ENCODE measurements around the gene MFN2. TPM values are rescaled to one million over a fixed set of nuclear protein-coding genes. Genes with fewer than 3 reads are reported as not detected.

Gene MFN2
- total RNA-seq, 2 experiments from 2014 or later: 52.5 to 71.6 TPM

- Mint-ChIP-seq H3K9me3 (ENCODE audit: low read depth) (no peaks in the 10 kb centered on the region), H3K4me1 (peaks cover 39% of the 10 kb centered on the region), H3K36me3 (ENCODE audit: low read depth) (peaks cover 22% of the 10 kb centered on the region), H3K27ac (peak overlapping the region; percentile 70), H3K4me3 (peak overlapping the region; percentile 97), H3K27me3 (no peaks in the 10 kb centered on the region)
- DNase-seq: no peak
- ChIA-PET CTCF (interaction anchor here (0.7 to 2.5 kb wide), 2 partner anchors 8 to 38 kb away, joined by 3 to 8 read pairs; partner anchors contain the start of gene MIIP), POLR2A (interaction anchor here (0.5 to 2.6 kb wide), 2 partner anchors 17 to 73 kb away, joined by 4 to 63 read pairs; no protein-coding TSS in a partner anchor)
- intact Hi-C loops (cut with DNase I, micrococcal nuclease): loop anchor here in 1 of 2 experiments (10.0 kb wide), 1 partner anchor 717 kb away; the partner anchor contains the start of gene MTOR
- ATAC-seq: no peak
These were observed 1.8 kb downstream of the MFN2 start for GRCh38 chr1:11982010-11982392.

GRCh38 chr1:11984121-11984520 is 3.9 kb downstream of the MFN2 start:
- intact Hi-C loops (cut with DNase I, micrococcal nuclease): loop anchor here in 1 of 2 experiments (10.0 kb wide), 1 partner anchor 719 kb away; the partner anchor contains the start of gene MTOR
- H3K4me1 Mint-ChIP-seq: peaks cover 42% of the 10 kb centered on the region
- CTCF ChIA-PET: interaction anchor here (1.1 to 1.2 kb wide), 2 partner anchors 11 to 54 kb away, joined by 3 to 4 read pairs; no protein-coding TSS in a partner anchor
- no peak overlapping the region for H3K4me3 Mint-ChIP-seq
- POLR2A ChIA-PET: no interaction called here
- no peaks in the 10 kb centered on the region for H3K27me3 Mint-ChIP-seq
- no peak for DNase-seq
- ATAC-seq: no peak
- no peak overlapping the region for H3K27ac Mint-ChIP-seq
- H3K36me3 Mint-ChIP-seq (ENCODE audit: low read depth): peaks cover 27% of the 10 kb centered on the region
- no peaks in the 10 kb centered on the region for H3K9me3 Mint-ChIP-seq (ENCODE audit: low read depth)

GRCh38 chr1:11984576-11984975 is 4.3 kb downstream of the MFN2 start:
- no peak overlapping the region for H3K4me3 Mint-ChIP-seq
- H3K27ac Mint-ChIP-seq: no peak overlapping the region
- DNase-seq: no peak
- intact Hi-C loops (cut with DNase I, micrococcal nuclease): loop anchor here in 1 of 2 experiments (10.0 kb wide), 1 partner anchor 720 kb away; the partner anchor contains the start of gene MTOR
- H3K4me1 Mint-ChIP-seq: peaks cover 41% of the 10 kb centered on the region
- no peaks in the 10 kb centered on the region for H3K27me3 Mint-ChIP-seq
- POLR2A ChIA-PET: no interaction called here
- H3K36me3 Mint-ChIP-seq (ENCODE audit: low read depth): peaks cover 30% of the 10 kb centered on the region
- no peaks in the 10 kb centered on the region for H3K9me3 Mint-ChIP-seq (ENCODE audit: low read depth)
- ATAC-seq: no peak
- CTCF ChIA-PET: no interaction called here

- CTCF ChIA-PET: no interaction called here
- intact Hi-C loops (cut with DNase I, micrococcal nuclease): loop anchor here in 1 of 2 experiments (10.0 kb wide), 1 partner anchor 720 kb away; the partner anchor contains the start of gene MTOR
- POLR2A ChIA-PET: no interaction called here
- peaks cover 38% of the 10 kb centered on the region for H3K4me1 Mint-ChIP-seq
- no peaks in the 10 kb centered on the region for H3K9me3 Mint-ChIP-seq (ENCODE audit: low read depth)
- H3K36me3 Mint-ChIP-seq (ENCODE audit: low read depth): peaks cover 33% of the 10 kb centered on the region
- no peaks in the 10 kb centered on the region for H3K27me3 Mint-ChIP-seq
- ATAC-seq (no peak), DNase-seq (no peak)
- H3K27ac Mint-ChIP-seq: no peak overlapping the region
- H3K4me3 Mint-ChIP-seq: no peak overlapping the region
These were observed 4.9 kb downstream of the MFN2 start for GRCh38 chr1:11985171-11985570.

- CTCF ChIA-PET: interaction anchor here (1.6 kb wide), 1 partner anchor 53 kb away, joined by 4 read pairs; no protein-coding TSS in a partner anchor
- H3K4me3 Mint-ChIP-seq: no peak overlapping the region
- H3K27ac Mint-ChIP-seq: no peak overlapping the region
- peaks cover 38% of the 10 kb centered on the region for H3K36me3 Mint-ChIP-seq (ENCODE audit: low read depth)
- H3K4me1 Mint-ChIP-seq: peaks cover 40% of the 10 kb centered on the region
- intact Hi-C loops (cut with DNase I, micrococcal nuclease): loop anchor here in 1 of 2 experiments (10.0 kb wide), 1 partner anchor 721 kb away; the partner anchor contains the start of gene MTOR
- no peak for ATAC-seq
- POLR2A ChIA-PET: no interaction called here
- no peaks in the 10 kb centered on the region for H3K9me3 Mint-ChIP-seq (ENCODE audit: low read depth)
- H3K27me3 Mint-ChIP-seq: no peaks in the 10 kb centered on the region
- no peak for DNase-seq
These were observed 5.6 kb downstream of the MFN2 start for GRCh38 chr1:11985851-11986250.

- Mint-ChIP-seq H3K9me3 (ENCODE audit: low read depth) (no peaks in the 10 kb centered on the region), H3K4me3 (no peak overlapping the region), H3K36me3 (ENCODE audit: low read depth) (peaks cover 41% of the 10 kb centered on the region), H3K27me3 (no peaks in the 10 kb centered on the region), H3K4me1 (peaks cover 10% of the 10 kb centered on the region), H3K27ac (no peak overlapping the region)
- ATAC-seq: no peak
- ChIA-PET POLR2A (no interaction called here), CTCF (interaction anchor here (0.6 to 1.0 kb wide), 2 partner anchors 8 to 12 kb away, joined by 3 read pairs; no protein-coding TSS in a partner anchor)
- intact Hi-C loops (cut with DNase I, micrococcal nuclease): loop anchor here in 1 of 2 experiments (10.0 kb wide), 1 partner anchor 725 kb away; the partner anchor contains the start of gene MTOR
- DNase-seq: no peak
These were observed 9.4 kb downstream of the MFN2 start for GRCh38 chr1:11989669-11990068.

- Mint-ChIP-seq H3K4me3 (no peak overlapping the region), H3K27me3 (no peaks in the 10 kb centered on the region), H3K36me3 (ENCODE audit: low read depth) (peaks cover 42% of the 10 kb centered on the region), H3K4me1 (peaks cover 8% of the 10 kb centered on the region), H3K9me3 (ENCODE audit: low read depth) (no peaks in the 10 kb centered on the region), H3K27ac (peak overlapping the region; percentile 26)
- intact Hi-C loops (cut with DNase I, micrococcal nuclease): no loop called here
- CTCF ChIA-PET: interaction anchor here (1.0 kb wide), 1 partner anchor 9 kb away, joined by 3 read pairs; no protein-coding TSS in a partner anchor
- POLR2A ChIA-PET: no interaction called here
- ATAC-seq: no peak
- DNase-seq: no peak
These were observed 10.2 kb downstream of the MFN2 start for GRCh38 chr1:11990303-11991032.

GRCh38 chr1:11991969-11992676 is 11.9 kb downstream of the MFN2 start:
- ChIA-PET POLR2A (interaction anchor here (0.7 kb wide), 1 partner anchor 19 kb away, joined by 4 read pairs; no protein-coding TSS in a partner anchor), CTCF (interaction anchor here (0.7 to 0.9 kb wide), 2 partner anchors 46 to 285 kb away, joined by 3 read pairs; no protein-coding TSS in a partner anchor)
- Mint-ChIP-seq H3K36me3 (ENCODE audit: low read depth) (peaks cover 50% of the 10 kb centered on the region), H3K4me3 (no peak overlapping the region), H3K9me3 (ENCODE audit: low read depth) (no peaks in the 10 kb centered on the region), H3K27me3 (no peaks in the 10 kb centered on the region), H3K4me1 (peaks cover 5% of the 10 kb centered on the region), H3K27ac (no peak overlapping the region)
- ATAC-seq (no peak), DNase-seq (no peak)
- intact Hi-C loops (cut with DNase I, micrococcal nuclease): no loop called here

- H3K4me3 Mint-ChIP-seq: no peak overlapping the region
These were observed 17.0 kb downstream of the MFN2 start for GRCh38 chr1:11997081-11997850.

GRCh38 chr1:11998636-11999035 is 18.4 kb downstream of the MFN2 start:
- CTCF ChIA-PET: interaction anchor here (0.6 to 0.7 kb wide), 2 partner anchors 217 to 843 kb away, joined by 3 to 4 read pairs; no protein-coding TSS in a partner anchor
- Mint-ChIP-seq H3K27ac (no peak overlapping the region), H3K4me3 (no peak overlapping the region), H3K4me1 (no peaks in the 10 kb centered on the region), H3K9me3 (ENCODE audit: low read depth) (no peaks in the 10 kb centered on the region), H3K36me3 (ENCODE audit: low read depth) (peaks cover 55% of the 10 kb centered on the region), H3K27me3 (no peaks in the 10 kb centered on the region)
- POLR2A ChIA-PET: interaction anchor here (0.6 kb wide), 1 partner anchor 15 kb away, joined by 3 read pairs; no protein-coding TSS in a partner anchor
- ATAC-seq (no peak), DNase-seq (no peak)
- intact Hi-C loops (cut with DNase I, micrococcal nuclease): no loop called here

More at GRCh38 chr1:11997081-11997850, 17.0 kb downstream of the MFN2 start:
- Mint-ChIP-seq H3K27ac (no peak overlapping the region), H3K36me3 (ENCODE audit: low read depth) (peaks cover 50% of the 10 kb centered on the region), H3K9me3 (ENCODE audit: low read depth) (no peaks in the 10 kb centered on the region), H3K27me3 (no peaks in the 10 kb centered on the region), H3K4me1 (no peaks in the 10 kb centered on the region)
- DNase-seq (no peak), ATAC-seq (no peak)
- CTCF ChIA-PET: no interaction called here
- intact Hi-C loops (cut with DNase I, micrococcal nuclease): no loop called here
- POLR2A ChIA-PET: interaction anchor here (0.9 kb wide), 1 partner anchor 89 kb away, joined by 3 read pairs; no protein-coding TSS in a partner anchor
